Stimulated activated CD8-positive, alpha-beta memory T cell treated with anti-CD3 and anti-CD28 coated beads, Interleukin-4, amount 100 ng/mL, for 1 hour (primary cell): ENCODE results near the gene CCL8.
"Not testable (repeated sequence)": the region's sequence is repeated elsewhere in the genome, so short reads cannot be mapped to it uniquely, and the experiment has no call there.

Experiments
- DNase-seq, 2 donors: peaks; one replicate each; pipeline ENCODE4 v3.0.0-alpha.2; 2020; ENCODE audit warnings: low read depth in 2 of 2, low spot score in 1 of 2

The CCL8 gene

DNA sequence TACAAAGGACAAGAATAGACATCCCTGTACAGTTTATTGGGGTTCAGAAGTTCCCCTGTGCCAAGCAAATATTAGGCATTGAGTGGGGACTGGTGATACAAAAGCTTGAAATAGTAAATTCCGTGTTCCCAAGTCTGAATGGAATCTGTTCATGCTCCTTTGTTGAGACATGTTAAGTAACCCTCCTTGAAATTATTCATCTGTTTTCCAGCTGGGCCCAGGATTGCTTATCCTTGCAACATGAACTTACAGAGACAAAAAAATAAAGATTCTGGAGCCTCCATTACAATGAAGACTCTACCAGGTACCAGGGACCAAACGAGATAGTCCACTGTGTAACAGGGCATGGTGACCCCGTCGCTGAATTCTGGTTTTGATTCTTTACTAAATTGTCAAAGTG lies 6.1 kb upstream of the CCL8 start:
- no peak for DNase-seq

DNA sequence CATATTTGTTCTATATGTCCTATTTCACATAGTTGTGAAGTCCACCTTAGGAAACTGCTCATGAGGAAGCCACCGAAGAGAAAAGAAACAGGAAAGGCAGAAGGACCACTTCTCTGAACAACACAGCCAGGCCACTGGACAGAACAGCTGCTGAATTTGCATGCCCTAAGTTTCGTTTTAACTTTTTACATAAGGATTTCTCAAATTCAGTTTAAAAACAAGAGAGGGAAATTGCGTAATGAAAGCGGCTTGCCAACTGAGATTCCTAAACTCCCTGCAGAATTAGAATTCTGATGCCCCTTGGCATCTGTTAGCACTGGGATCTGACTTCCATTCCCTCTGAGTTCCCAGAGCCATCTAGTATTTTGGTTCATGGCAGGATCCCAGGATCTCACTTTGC lies 5.0 kb upstream of the CCL8 start:
- no peak for DNase-seq

DNA sequence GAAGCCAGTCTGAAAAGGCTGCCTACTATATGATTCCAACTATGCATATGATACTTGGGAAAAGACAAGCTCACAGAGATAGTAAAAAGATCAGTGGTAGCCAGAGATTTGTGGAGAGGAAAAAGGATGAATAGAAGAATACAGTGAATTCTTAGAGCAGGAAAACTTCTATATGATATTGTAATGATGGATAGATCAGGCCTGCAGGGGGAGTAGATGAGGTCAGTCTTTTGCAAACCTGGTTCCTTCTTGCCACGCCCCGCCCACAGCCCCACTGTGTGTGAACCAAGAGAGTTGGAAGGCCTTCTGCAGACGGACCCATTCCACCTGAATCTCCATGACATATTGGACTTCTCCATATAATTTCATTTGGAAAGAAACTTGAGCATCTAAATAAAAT lies 761 bp upstream of the CCL8 start:
- no peak for DNase-seq

DNA sequence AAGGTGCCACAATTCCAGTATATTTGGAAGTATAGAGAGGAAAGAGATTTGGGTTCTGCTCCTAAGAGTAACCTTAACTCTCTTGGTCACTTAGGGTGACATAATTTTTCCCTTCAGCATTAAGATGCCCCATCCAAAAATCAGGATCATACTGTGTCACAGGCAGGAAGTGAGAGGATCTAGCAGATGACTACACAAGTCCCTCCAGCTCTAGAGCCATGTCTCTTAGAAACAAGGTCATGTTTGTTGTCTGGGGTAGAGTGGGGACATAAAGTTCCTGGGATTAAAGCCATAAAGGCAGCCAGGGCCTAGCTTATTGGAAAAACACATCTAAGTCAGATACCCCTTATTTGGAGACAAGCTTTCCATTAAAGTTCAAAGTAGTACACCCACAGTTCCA lies 2.7 kb downstream of the CCL8 start:
- DNase-seq, result no peak

DNA sequence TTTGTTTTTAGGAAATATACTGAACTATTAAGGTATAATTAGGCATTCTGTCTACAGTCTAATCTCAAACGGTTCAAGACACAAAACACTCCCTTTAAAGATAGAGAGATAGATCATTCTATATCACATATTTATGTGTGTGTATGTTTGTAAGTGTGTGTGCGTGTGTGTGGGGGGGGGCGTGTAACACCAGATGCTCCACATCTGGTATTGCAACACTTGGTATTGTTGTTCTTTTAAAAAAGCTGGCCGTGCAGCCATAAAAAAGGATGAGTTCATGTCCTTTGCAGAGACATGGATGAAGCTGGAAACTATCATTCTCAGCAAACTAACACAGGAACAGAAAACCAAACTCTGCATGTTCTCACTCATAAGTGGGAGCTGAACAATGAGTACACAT lies 8.3 kb downstream of the CCL8 start:
- DNase-seq, result not testable (repeated sequence)

DNA sequence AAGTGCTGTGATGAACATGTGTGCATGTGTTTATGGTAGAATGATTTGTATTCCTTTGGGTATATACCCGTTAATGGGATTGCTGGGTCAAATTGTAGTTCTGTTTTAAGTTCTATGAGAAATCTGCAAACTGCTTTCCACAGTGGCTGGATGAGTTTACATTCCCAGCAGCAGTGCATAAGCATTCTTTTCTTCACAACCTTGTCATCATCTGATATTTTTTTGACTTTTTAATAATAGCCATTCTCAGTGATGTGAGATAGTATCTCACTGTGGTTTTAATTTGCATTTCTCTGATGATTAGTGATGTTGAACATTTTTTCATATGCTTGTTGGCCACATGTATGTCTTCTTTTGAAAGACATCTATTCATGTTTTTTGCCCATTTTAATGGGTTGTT lies 18.5 kb downstream of the CCL8 start:
- DNase-seq, result no peak

DNA sequence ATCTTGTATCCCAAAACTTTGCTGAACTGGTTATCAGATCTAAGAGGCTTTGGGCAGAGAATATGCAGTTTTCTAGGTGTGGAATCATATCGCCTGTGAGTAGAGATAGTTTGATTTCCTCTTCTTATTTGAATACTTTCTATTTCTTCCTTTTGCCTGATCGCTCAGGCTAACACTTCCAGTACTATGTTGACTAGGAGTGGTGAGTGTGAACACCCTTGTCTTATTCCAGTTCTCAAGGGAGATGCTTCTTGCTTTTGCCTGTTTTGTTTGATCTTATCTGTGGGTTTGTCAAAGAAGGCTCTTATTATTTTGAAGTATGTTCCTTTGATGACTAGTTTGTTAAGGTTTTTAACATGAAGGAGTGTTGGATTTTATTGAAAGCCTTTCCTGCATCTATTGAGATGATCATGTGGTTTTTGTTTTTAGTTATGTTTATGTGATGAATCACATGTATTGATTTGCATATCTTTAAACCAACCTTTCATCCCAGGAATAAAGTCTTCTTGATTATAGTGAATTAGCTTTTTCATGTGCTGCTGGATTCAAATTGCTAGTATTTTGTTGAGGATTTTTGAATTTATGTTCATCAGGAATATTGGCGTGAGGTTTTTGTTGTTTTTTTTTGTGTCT lies 20.0 kb downstream of the CCL8 start:
- DNase-seq, result no peak

DNA sequence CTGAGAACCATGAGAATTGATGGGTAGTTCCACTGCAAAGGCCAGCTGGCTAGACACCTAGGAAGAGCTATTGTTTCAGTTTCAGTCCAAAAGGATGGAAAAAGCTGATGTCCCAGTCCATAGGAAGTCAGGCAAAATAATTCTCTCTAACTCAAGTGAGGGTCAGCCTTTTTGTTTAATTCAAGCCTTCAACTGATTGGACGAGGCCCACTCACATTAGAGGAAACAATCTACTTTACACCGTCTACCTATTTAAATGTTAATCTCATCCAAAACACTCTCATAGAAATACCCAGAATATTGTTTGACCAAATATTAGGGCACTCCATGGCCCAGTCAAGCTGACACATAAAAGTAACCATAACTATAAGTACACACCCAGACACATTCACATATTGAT lies 22.7 kb downstream of the CCL8 start:
- no peak for DNase-seq

DNA sequence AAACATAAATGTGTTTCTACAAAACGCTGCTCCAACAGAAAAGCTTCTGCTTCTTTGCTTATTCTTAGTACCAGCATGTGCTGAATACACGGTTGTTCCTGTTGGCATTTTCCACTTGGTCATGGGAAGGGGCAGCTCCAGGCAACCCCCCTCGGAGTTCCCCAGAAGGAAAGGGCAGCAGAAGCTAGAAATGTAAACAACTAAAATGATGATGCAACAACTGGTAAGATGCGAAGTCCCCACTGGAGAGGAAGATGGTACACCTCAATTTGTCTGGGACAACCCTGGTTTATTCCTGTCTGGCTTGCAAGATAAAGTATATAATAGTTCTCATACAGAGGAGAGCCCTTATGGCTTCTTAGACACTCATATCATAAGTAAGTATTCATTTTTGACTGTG lies 27.8 kb downstream of the CCL8 start:
- no peak for DNase-seq

DNA sequence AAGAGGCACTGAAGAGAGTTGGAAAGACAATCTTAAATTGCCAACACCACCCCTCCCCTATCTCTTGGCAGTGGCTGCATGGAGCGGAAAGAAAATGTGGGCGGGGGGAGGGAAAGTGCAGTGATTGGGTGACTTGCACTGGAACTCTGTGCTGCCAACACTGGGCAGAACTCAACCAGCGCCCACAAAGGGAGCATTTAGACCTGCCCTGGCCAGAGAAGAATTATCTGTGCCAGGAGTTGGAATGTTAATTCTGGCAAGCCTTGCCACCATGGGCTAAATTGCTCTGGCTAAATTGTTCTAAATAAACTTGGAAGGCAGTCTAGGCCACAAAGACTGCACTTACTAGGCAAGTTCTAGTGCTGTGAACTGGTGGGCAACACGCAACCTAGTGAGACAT lies 30.5 kb downstream of the CCL8 start:
- no peak for DNase-seq

DNA sequence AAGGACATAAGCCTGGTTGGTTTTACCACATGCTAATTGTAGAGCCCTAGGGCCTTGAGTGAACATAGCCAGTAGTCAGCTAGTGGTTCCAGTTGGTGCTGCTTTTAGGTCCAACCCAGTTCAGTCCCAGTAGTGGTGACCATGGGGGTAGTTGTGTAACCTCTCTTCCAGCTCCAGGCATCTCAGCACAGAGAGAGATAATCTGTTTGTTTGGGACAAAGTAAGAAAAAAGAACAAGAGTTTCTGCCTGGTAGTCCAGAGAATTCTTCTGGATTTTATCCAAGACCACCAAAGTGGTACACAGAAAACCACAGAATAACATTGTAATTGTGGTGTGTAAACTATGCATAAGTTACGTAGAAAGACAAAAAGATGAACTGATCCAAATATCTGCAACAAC lies 31.9 kb downstream of the CCL8 start:
- no peak for DNase-seq

DNA sequence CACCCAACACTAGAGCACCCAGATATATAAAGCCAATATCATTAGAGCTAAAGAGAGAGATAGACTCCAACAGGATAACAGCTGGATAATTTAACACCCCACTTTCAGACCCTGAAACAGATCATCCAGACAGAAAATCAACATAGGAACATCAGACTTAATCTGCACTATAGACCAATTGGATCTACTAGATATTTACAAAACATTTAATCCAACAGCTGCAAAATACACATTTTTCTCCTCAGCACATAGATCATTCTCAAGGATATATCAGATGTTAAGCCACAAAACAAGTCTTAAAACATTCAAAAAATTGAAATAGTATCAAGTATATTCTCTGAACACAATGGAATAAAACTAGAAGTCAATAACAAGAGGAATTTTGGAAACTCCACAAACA lies 33.0 kb downstream of the CCL8 start:
- DNase-seq, result no peak

DNA sequence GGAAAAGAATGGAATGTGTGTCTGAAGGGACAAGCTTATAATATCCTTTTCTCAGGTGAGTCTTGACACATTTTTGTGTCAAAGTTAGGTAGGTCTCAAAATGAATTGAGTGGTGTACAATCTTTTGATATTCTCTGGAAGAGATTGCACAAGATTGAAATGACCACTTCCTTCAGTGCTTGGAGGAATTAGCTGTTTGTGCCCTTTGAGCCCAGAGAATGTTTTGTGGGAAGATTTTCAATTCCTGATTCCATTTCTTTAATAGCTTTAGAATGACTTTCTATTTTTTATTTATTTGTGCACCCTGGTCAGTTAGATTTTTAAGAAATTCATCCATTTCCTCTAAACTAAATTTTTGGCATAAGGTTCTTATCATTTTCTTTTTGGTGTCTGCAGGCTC lies 35.4 kb downstream of the CCL8 start:
- DNase-seq, result no peak

DNA sequence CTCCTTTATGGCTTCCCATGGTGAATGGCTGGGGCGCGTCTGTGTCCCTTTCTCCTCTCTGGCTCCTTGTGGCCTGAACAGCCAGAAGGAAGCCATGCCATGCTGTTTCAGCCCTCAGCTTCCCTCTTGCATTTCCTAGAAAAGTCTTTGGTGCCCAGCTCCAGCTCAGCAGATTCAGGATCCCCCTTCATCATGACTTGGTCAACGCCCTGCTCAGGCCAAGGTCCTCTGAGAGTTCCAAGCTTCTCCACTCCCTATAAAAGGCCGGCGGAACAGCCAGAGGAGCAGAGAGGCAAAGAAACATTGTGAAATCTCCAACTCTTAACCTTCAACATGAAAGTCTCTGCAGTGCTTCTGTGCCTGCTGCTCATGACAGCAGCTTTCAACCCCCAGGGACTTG lies 37.0 kb downstream of the CCL8 start, which contains the start of gene CCL13:
TSS of gene CCL13 (plus strand) at position 287 of the 400 bp plus-strand sequence. CDS start at position 334, 47 bp downstream.
- no peak for DNase-seq

DNA sequence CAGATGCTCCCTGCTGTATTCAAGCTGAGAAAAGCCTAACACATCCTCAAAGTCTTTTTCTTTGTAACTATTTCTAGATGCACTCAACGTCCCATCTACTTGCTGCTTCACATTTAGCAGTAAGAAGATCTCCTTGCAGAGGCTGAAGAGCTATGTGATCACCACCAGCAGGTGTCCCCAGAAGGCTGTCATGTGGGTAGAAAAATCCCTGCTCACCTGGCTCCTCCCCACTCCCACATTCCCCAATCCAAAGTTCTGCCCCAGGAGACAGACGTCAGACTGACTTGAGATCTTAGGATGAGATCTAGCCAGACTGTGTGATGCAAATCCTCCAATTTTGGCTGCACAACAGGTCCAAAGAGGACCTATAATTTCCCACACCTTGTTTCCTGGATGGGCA lies 38.2 kb downstream of the CCL8 start:
- DNase-seq, result no peak

DNA sequence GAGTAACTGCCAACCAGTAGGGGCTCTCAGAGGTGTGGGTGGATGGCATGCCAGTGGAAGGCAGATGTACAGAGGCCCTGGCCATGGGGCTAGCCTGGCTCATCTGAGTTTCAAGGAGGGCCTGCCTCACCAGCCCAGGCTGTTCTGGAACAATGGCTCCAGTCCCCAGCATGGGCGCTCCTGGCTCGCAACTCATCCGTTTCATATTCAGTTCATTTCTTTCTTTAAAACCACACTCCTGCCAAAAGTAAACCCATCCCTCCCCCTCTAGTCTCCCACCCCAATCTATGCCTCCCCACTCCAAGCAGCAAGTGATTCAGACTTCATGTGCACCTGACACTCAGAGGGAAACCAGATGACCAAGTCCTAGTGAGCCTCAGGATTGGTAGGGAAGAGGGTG lies 39.4 kb downstream of the CCL8 start:
- no peak for DNase-seq

DNA sequence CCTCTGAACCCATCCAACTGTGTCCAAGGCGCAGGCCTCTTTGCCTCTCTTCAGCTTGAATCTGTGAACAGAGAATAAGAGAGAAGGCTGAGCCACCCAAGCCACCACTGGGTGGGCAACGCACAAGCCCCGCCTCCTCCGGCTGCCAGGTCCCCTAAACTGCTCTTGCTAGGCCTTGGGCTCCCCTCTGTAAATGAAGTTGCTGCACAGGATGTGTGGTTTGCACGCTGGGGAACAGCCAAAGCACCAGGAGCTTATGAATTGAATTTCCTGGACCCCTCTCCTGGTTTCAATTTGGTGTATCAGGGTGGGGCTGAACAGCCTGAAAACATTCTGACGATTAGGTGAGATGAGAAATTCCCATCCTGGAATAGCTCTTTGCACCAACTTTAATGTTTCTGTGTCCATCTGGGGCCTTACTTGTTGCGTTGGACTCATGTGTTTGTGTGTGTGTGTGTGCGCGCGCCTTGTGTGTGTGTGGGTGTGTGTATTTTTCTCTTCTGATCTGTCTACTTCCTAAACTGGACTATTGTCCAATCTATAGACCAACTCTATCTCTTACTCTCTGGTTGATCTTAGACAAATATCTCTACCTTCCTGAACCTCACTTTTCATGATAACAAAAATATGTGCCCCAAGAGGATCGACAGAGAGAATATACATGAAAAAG lies 41.5 kb downstream of the CCL8 start:
- no peak for DNase-seq

DNA sequence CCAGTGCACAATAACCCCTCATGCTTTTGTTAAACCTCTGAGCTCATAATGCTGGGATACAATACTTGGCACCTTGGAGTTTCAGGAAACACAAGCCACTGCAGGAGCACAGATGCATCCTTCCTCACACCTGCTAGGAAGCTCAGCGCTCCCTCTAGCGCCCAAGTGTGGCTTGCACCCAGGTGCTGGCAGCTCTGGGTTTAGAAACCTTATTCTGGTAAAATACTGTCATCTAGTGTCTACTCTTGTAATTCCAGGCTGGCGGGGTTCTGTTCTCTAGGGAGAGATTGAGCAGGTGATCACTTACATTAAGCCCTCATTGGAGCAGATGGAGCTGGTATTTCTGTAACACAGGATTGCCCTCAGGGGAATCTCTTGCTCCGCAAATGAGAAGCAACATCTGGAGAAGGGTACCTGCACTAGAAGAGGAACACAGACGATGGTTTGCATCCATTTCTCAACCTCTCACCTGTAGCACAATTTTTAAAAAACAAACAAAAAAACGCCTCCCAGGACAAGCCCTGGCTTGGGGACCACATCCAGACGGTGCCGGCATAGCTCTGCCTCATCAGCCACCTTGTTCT lies 42.3 kb downstream of the CCL8 start:
- peak in 1 of 2 donors; percentile 5 for DNase-seq

DNA sequence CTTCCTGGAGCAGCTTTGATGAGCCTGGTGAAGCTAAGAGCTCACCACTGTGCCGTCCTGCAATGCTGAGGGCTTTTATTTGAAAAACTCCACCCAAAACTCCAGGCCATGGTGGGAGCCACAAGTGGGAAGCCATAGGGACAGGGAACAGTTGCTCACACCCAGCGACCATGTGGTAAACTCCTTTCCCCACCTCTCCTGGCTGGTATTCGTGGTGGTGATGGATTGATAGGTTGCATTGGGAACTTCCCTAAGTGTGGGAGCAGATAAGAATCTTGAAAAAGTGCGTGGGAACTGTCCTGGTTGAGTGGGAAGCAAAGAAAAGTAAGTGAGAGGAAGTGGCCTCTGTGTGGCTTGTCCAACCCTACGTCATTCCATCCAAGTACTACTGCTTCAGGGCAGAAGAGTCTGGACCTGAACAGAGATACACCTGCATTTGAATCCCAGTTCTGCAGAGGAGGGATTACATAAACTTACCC lies 44.0 kb downstream of the CCL8 start, which contains the start of gene CCL1:
TSS of gene CCL1 (minus strand) at position 51 of the 479 bp plus-strand sequence. CDS start 72 bp downstream, outside the sequence.
- no peak for DNase-seq

DNA sequence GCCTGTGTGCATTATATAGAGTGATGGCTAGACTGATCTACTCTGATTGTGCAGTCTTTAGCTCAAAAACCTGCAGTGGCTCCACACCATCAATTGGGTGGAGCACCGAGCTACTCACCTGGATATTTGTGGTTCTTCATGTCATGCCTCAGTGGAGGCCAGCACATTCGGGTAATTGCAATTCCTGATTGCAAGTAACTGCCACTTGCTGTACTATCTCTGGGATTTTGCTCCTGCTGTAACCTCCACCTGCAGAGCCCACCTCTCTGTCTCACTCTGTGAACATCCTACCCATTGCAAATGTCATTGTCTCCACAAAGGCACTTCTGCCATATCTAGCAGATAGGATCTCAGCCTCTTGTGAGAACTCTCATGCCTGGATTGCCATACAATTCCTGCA lies 45.5 kb downstream of the CCL8 start:
- DNase-seq, result no peak

DNA sequence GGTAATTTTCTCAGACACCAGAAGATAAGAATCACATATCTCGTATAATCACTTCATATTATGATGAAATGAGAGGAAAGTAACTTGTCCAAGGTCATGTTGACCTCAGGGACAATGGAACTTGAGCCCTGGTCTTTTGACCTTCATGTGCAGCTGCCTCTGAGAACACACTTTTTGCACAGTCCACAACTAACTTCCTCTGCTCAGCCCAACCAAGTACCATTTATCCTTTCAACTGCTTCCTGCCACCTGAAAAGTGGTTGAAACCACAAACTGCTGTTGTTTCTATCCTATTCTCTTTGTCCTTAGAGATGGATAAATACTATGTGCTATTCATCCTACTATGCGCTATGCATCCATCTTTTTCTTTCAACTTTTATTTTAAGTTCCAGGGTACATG lies 46.1 kb downstream of the CCL8 start:
- no peak for DNase-seq

DNA sequence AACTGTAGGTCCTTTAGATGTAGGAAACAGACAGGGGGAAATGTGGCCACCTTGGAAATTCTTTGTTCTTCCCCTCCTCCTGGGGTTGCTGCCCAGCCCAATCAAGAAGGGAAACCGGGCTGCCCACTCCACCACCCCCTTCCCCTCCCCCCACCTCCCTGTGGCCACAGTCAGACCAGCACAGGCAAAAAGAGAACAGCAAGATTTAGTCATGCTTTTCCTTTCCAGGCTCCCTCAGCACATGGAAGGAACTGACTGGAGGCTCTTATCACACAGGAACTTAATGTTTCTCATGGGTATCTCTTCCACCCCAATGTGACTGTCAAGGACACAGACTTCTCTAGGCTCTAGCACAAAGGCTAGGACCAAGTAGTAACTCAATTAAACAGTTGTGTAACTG lies 46.8 kb downstream of the CCL8 start:
- no peak for DNase-seq
